Large intestine (tissue), 3 donors: ENCODE data around the gene PCDHB6. TPM values are rescaled to one million over a fixed set of nuclear protein-coding genes. Genes with fewer than 3 reads are reported as not detected.
"Not testable (repeated sequence)": the region's sequence is repeated elsewhere in the genome, so short reads cannot be mapped to it uniquely, and the experiment has no call there.

Source experiments
- DNase-seq, 2 donors: peaks; one replicate each; pipeline versions ENCODE4 v3.0.0 to v3.0.0-alpha.2; 2013
- H3K27ac ChIP-seq: one replicate; pipeline ENCODE4 v1.5.1; 2013; ENCODE audit warnings: low read length
- H3K27me3 ChIP-seq: 2 replicates; pipeline ENCODE4 v1.6.1; 2013; ENCODE audit warnings: low read length; ENCODE audit not compliant: control insufficient read depth, insufficient read depth
- H3K36me3 ChIP-seq: 2 replicates; pipeline ENCODE4 v1.6.1; 2013; ENCODE audit warnings: low read length; ENCODE audit not compliant: control insufficient read depth, insufficient read depth
- H3K4me1 ChIP-seq: one replicate; pipeline ENCODE4 v1.6.1; 2013; ENCODE audit warnings: low read length; ENCODE audit not compliant: control insufficient read depth, insufficient read depth
- H3K4me3 ChIP-seq: one replicate; pipeline ENCODE4 v1.5.1; 2013; ENCODE audit warnings: low read length
- H3K9me3 ChIP-seq: one replicate; pipeline ENCODE4 v1.6.1; 2013; ENCODE audit warnings: mild to moderate bottlenecking, low read depth, low read length, moderate library complexity; ENCODE audit not compliant: control insufficient read depth
- WGBS: methylation state at CpG from one replicate; pipeline ENCODE4 v1.1.5; 2013; ENCODE audit warnings: low lambda C conversion rate; ENCODE audit not compliant: insufficient coverage; 5-methylcytosine and 5-hydroxymethylcytosine counted together
- polyA plus RNA-seq: library from polyadenylated mRNA; unstranded; fragments of 120-200 nt; gene quantifications from one replicate; pipeline ENCODE4 v1.2.1, GENCODE V29; 2013

PCDHB6 gene
- polyA plus RNA-seq, 1 donor: 0.96 TPM

DNA sequence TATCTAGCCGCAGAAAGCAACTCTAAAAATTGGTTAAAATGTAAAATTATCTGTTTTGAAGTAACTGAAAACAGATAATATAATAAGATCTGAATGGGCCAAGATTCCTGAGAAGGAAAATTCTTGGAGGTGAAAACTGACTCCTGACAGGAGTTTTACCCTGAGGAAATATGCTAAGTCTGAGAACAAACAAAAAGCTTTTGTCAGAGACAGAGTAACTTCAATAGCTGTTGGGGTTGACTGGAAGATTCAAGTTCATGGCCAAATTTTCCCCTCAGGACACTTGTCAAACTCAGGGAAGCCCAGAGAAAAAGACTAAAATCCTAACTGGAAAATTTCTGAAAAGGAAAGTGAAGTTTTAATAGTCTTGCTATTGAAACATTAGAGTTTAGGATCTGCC lies 22.6 kb upstream of the PCDHB6 start:
- no peak overlapping the region for H3K4me3 ChIP-seq
- DNase-seq: no peak
- no CpG with 5 or more reads among the region's 1 CpG for WGBS
- H3K4me1 ChIP-seq: no peaks in the 10 kb centered on the region
- no peak overlapping the region for H3K27ac ChIP-seq
- no peaks in the 10 kb centered on the region for H3K27me3 ChIP-seq
- H3K9me3 ChIP-seq: peaks cover 5% of the 10 kb centered on the region
- H3K36me3 ChIP-seq: no peaks in the 10 kb centered on the region

DNA sequence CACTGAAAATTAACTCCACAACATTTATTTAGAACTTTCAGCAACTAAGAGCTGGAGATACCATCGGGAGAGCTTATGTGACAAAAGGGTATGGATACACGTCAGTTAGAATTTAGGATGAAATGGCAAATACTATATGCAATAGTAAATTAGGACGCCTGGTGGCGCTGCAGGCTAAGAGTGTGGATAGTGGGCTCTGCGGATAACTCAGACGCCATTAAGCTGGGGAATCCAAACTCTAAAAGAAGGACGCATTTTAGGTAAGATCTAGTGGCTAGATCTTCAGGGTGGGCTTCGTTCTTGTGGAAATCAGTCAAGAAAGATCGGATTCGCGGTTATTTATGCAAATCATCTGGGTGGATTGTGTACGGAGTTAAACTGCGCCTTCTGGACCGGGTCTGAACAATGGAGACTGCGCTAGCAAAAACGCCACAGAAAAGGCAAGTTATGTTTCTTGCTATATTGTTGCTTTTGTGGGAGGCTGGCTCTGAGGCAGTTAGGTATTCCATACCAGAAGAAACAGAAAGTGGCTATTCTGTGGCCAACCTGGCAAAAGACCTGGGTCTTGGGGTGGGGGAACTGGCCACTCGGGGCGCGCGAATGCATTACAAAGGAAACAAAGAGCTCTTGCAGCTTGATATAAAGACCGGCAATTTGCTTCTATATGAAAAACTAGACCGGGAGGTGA lies 14.7 kb upstream of the PCDHB6 start, which contains the start of gene PCDHB5:
Gene PCDHB5 (plus strand): TSS at position 177 of the 688 bp plus-strand sequence. CDS start 229 bp downstream, at position 406.
- Histone ChIP-seq H3K27ac (no peak within 1 kb of the TSS), H3K4me1 (no peaks in the 10 kb centered on the region), H3K9me3 (peaks cover 18% of the 10 kb centered on the region), H3K4me3 (peak within 1 kb of the TSS; percentile 13), H3K36me3 (no peaks in the 10 kb centered on the region), H3K27me3 (peaks cover 10% of the 10 kb centered on the region)
- WGBS: 17% methylated on average over 2 of the region's 22 CpGs
- DNase-seq: no peak

GRCh38 chr5:141135718-141136266 lies 14.1 kb upstream of the PCDHB6 start:
- 50% methylated on average over 2 of the region's 19 CpGs for WGBS
- H3K36me3 ChIP-seq: no peaks in the 10 kb centered on the region
- peaks cover 10% of the 10 kb centered on the region for H3K27me3 ChIP-seq
- H3K9me3 ChIP-seq: peaks cover 18% of the 10 kb centered on the region
- no peaks in the 10 kb centered on the region for H3K4me1 ChIP-seq
- no peak overlapping the region for H3K4me3 ChIP-seq
- H3K27ac ChIP-seq: no peak overlapping the region
- no peak for DNase-seq

DNA sequence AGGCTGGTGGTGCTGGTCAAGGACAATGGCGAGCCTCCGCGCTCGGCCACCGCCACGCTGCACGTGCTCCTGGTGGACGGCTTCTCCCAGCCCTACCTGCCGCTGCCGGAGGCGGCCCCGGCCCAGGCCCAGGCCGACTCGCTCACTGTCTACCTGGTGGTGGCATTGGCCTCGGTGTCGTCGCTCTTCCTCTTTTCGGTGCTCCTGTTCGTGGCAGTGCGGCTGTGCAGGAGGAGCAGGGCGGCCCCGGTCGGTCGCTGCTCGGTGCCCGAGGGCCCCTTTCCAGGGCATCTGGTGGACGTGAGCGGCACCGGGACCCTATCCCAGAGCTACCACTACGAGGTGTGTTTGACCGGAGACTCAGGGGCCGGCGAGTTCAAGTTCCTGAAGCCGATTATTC lies 12.5 kb upstream of the PCDHB6 start:
- H3K9me3 ChIP-seq: peaks cover 18% of the 10 kb centered on the region
- not testable (repeated sequence) for H3K27me3 ChIP-seq, H3K36me3 ChIP-seq, H3K27ac ChIP-seq, H3K4me3 ChIP-seq, H3K4me1 ChIP-seq, DNase-seq
- no CpG with 5 or more reads among the region's 34 CpGs for WGBS

DNA sequence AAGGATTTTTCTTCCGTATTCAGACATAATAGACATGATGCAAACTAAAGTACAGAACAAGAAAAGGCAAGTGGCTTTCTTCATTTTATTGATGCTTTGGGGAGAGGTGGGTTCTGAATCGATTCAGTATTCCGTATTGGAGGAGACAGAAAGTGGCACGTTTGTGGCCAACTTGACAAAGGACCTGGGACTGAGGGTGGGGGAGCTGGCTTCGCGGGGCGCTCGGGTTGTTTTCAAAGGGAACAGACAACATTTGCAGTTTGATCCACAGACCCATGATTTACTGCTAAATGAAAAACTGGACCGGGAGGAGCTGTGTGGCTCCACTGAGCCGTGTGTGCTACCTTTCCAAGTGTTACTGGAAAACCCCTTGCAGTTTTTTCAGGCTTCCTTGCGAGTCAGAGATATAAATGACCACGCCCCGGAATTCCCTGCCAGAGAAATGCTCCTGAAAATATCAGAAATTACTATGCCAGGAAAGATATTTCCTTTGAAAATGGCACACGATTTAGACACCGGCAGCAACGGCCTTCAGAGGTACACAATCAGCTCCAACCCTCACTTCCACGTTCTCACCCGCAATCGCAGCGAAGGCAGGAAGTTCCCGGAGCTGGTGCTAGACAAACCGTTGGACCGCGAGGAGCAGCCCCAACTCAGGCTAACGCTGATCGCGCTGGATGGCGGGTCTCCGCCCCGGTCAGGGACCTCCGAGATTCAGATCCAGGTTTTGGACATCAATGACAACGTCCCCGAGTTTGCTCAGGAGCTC lies 551 bp downstream of the PCDHB6 start:
- no peak for DNase-seq
- WGBS: no CpG with 5 or more reads among the region's 33 CpGs
- H3K9me3 ChIP-seq: peaks cover 15% of the 10 kb centered on the region
- H3K27ac ChIP-seq: no peak overlapping the region
- no peaks in the 10 kb centered on the region for H3K36me3 ChIP-seq
- H3K4me3 ChIP-seq: no peak overlapping the region
- no peaks in the 10 kb centered on the region for H3K4me1 ChIP-seq
- H3K27me3 ChIP-seq: peaks cover 4% of the 10 kb centered on the region

GRCh38 chr5:141150993-141151325 lies 1.1 kb downstream of the PCDHB6 start:
- DNase-seq: no peak

GRCh38 chr5:141151632-141152031 lies 1.8 kb downstream of the PCDHB6 start:
- H3K27me3 ChIP-seq, DNase-seq, H3K4me1 ChIP-seq, H3K4me3 ChIP-seq, H3K27ac ChIP-seq, H3K36me3 ChIP-seq: not testable (repeated sequence)
- WGBS: no CpG with 5 or more reads among the region's 41 CpGs
- peaks cover 18% of the 10 kb centered on the region for H3K9me3 ChIP-seq

More at GRCh38 chr5:141150993-141151325, 1.1 kb downstream of the PCDHB6 start:
- no CpG with 5 or more reads among the region's 13 CpGs for WGBS
- peaks cover 17% of the 10 kb centered on the region for H3K9me3 ChIP-seq
- no peaks in the 10 kb centered on the region for H3K4me1 ChIP-seq
- peaks cover 4% of the 10 kb centered on the region for H3K27me3 ChIP-seq
- H3K4me3 ChIP-seq: no peak overlapping the region
- no peak overlapping the region for H3K27ac ChIP-seq
- no peaks in the 10 kb centered on the region for H3K36me3 ChIP-seq

GRCh38 chr5:141152096-141152495 lies 2.2 kb downstream of the PCDHB6 start:
- H3K4me3 ChIP-seq, H3K4me1 ChIP-seq, DNase-seq, H3K27me3 ChIP-seq, H3K27ac ChIP-seq, H3K36me3 ChIP-seq: not testable (repeated sequence)
- no CpG with 5 or more reads among the region's 36 CpGs for WGBS
- H3K9me3 ChIP-seq: peaks cover 18% of the 10 kb centered on the region

- 4% methylated on average over 4 of the region's 21 CpGs for WGBS
- H3K4me3 ChIP-seq: no peak overlapping the region
- H3K27me3 ChIP-seq: peaks cover 8% of the 10 kb centered on the region
- H3K36me3 ChIP-seq: no peaks in the 10 kb centered on the region
- no peak overlapping the region for H3K27ac ChIP-seq
- DNase-seq: no peak
- peaks cover 24% of the 10 kb centered on the region for H3K9me3 ChIP-seq
- H3K4me1 ChIP-seq: no peaks in the 10 kb centered on the region
Observed at GRCh38 chr5:141155540-141156374, 5.9 kb downstream of the PCDHB6 start.

GRCh38 chr5:141157356-141157755 lies 7.5 kb downstream of the PCDHB6 start:
- H3K4me1 ChIP-seq, H3K27me3 ChIP-seq, H3K27ac ChIP-seq, H3K36me3 ChIP-seq, H3K4me3 ChIP-seq, DNase-seq: not testable (repeated sequence)
- WGBS: no CpG with 5 or more reads among the region's 38 CpGs
- peaks cover 16% of the 10 kb centered on the region for H3K9me3 ChIP-seq
